Suprapubic skin (tissue), 4 donors: ENCODE results near the gene GLT8D2. TPM values are rescaled to one million over a fixed set of nuclear protein-coding genes. Genes with fewer than 3 reads are reported as not detected.
A peak's percentile ranks its signal among the peaks of the same experiment; 100 is the strongest.

Experiments
- DNase-seq, 2 donors: peaks; one replicate each; pipeline ENCODE4 v3.0.0-alpha.2; 2019; ENCODE audit warnings: low spot score in 2 of 2
- H3K27ac ChIP-seq: fragments of 200-600 bp; sonication (generic); one replicate; pipeline ENCODE4 v1.5.1; 2019
- H3K27me3 ChIP-seq: fragments of 200-600 bp; sonication (generic); one replicate; pipeline ENCODE4 v1.5.1; 2019
- H3K36me3 ChIP-seq: fragments of 200-600 bp; sonication (generic); one replicate; pipeline ENCODE4 v1.5.1; 2019
- H3K4me1 ChIP-seq: fragments of 200-600 bp; sonication (generic); one replicate; pipeline ENCODE4 v1.5.1; 2019
- H3K4me3 ChIP-seq: fragments of 200-600 bp; sonication (generic); one replicate; pipeline ENCODE4 v1.5.1; 2019; ENCODE audit warnings: mild to moderate bottlenecking
- H3K9me3 ChIP-seq: fragments of 200-600 bp; sonication (generic); one replicate; pipeline ENCODE4 v1.5.1; 2019
- CTCF ChIP-seq, 2 donors: fragments of 200-600 bp in 1 of 2; fragments of 450-650 bp in 1 of 2; sonication (generic) in 1 of 2; IDR thresholded peaks; one replicate each; pipeline ENCODE4 v1.5.1; 2016 to 2019; ENCODE audit warnings: antibody characterized with exemption in 2 of 2, mild to moderate bottlenecking in 1 of 2, moderate library complexity in 1 of 2
- EP300 ChIP-seq: sonication (generic); formaldehyde crosslinking; IDR thresholded peaks from one replicate; pipeline ENCODE4 v1.6.1; 2017; ENCODE audit warnings: antibody characterized with exemption
- POLR2A ChIP-seq, 2 donors: fragments of 450-650 bp; IDR thresholded peaks; one replicate each; pipeline ENCODE4 v1.6.1; 2017; ENCODE audit warnings: antibody characterized with exemption in 2 of 2, mild to moderate bottlenecking in 2 of 2, moderate library complexity in 2 of 2
- POLR2AphosphoS5 ChIP-seq, 3 donors: sonication (generic); formaldehyde crosslinking; IDR thresholded peaks; one replicate each; pipeline ENCODE4 v1.6.1; 2017; ENCODE audit warnings: antibody characterized with exemption in 3 of 3
- WGBS: methylation state at CpG from one replicate; pipeline ENCODE4 v1.1.5; 2018; 5-methylcytosine and 5-hydroxymethylcytosine counted together
- total RNA-seq, 4 donors: library from RNA; depleted of rRNA; stranded (reverse); fragments of >200 nt; gene quantifications; one replicate each; pipeline ENCODE4 v1.1.0, GENCODE V29; 2016

The GLT8D2 gene
- total RNA-seq, 4 donors from 2014 or later: 1.1 to 4.5 (median 2.0) TPM

DNA sequence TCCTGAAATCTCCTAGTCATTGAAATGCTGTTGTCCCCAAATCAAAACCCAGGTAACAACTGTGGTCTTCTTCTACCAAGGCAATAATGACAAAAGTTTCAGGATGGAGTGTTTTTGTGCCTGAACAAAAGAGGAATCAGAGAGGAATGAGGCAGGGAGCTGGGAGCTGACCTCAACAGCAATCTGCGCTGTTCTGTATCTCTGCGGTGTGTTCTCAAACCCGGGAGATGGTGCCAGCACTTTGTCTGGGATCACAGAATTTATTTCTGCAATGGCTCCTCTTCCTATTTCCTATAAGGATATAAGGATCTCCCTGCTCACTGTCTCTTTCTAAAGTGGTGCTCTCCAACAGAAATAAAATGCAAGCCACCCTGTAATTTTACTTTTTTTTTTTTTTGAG, 449 bp upstream of the GLT8D2 start:
- H3K4me1 ChIP-seq: peaks cover 16% of the 10 kb centered on the region
- 9% methylated on average over 3 of the region's 3 CpGs for WGBS
- DNase-seq: no peak
- H3K27me3 ChIP-seq: peaks cover 19% of the 10 kb centered on the region
- no peaks in the 10 kb centered on the region for H3K36me3 ChIP-seq
- H3K4me3 ChIP-seq: peak overlapping the region; percentile 49
- H3K27ac ChIP-seq: no peak overlapping the region
- no peak for TF ChIP-seq EP300
- TF ChIP-seq POLR2AphosphoS5 (IDR thresholded peaks at IDR 0.05): no peak
- no peak for TF ChIP-seq POLR2A (IDR thresholded peaks at IDR 0.05)
- no peaks in the 10 kb centered on the region for H3K9me3 ChIP-seq

DNA sequence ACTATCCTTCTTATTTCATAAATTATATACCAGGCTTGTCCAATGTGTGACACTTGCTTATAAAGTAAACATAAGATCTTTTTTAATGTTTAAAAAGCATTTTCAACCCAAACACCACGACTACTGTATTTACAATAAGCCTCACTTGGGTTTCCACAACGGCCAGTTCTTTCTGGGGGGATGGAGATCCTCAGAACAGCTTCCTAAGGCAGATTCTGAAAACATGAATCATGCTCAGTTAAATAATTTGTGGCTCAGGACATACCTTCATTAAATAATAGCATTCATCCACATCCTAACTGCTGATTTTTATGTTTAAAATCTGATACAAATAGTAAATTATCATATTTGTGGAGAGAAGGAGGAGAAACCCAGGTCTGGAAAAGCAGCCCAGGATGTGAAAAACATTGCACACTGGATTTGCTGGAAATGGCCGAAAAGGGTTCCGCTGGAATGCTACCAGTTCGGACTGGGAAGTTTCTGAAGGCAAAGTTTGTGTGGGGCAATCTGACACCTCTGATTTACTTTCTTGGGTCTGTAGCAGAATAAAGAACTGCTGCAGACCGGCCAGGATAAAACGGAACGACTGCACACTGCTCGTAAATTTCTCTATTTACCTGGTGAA, 597 bp downstream of the GLT8D2 start:
- TF ChIP-seq EP300 (no peak), POLR2A (IDR thresholded peaks at IDR 0.05) (no peak), POLR2AphosphoS5 (IDR thresholded peaks at IDR 0.05) (no peak), CTCF (IDR thresholded peaks at IDR 0.05) (no peak)
- DNase-seq: no peak
- Histone ChIP-seq H3K4me1 (peaks cover 16% of the 10 kb centered on the region), H3K36me3 (no peaks in the 10 kb centered on the region), H3K27ac (peak overlapping the region; percentile 52), H3K9me3 (no peaks in the 10 kb centered on the region), H3K27me3 (peaks cover 19% of the 10 kb centered on the region), H3K4me3 (peak overlapping the region; percentile 49)
- 24% methylated on average over 9 of the region's 9 CpGs for WGBS

DNA sequence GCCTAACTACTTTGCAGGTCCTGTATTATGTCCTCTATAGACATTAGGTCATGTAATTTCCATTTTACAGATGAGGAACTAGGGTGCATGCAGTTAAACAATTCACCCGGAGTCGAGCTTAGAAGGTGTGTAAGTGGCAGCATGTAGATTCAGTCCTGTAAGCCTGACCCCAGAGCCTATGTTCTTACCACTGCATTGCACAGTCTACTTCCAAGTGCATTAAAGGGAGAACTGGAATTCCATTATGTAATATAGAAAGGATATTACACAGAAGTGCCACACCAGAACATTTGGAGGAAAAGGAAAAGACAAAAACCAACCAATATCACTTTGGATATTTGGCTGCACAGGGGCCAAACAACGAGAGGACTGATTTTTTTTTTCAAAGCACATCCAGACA, 1.2 kb downstream of the GLT8D2 start:
- TF ChIP-seq EP300: no peak
- no peak for TF ChIP-seq POLR2AphosphoS5 (IDR thresholded peaks at IDR 0.05)
- no peak for TF ChIP-seq POLR2A (IDR thresholded peaks at IDR 0.05)
- TF ChIP-seq CTCF (IDR thresholded peaks at IDR 0.05): no peak
- H3K4me3 ChIP-seq: no peak overlapping the region
- H3K27me3 ChIP-seq: peaks cover 19% of the 10 kb centered on the region
- H3K9me3 ChIP-seq: no peaks in the 10 kb centered on the region
- no peak overlapping the region for H3K27ac ChIP-seq
- no peak for DNase-seq
- 70% methylated on average over 3 of the region's 3 CpGs for WGBS
- no peaks in the 10 kb centered on the region for H3K36me3 ChIP-seq
- H3K4me1 ChIP-seq: peaks cover 16% of the 10 kb centered on the region

- H3K27ac ChIP-seq: no peak overlapping the region
- 83% methylated on average over 5 of the region's 5 CpGs for WGBS
- peaks cover 16% of the 10 kb centered on the region for H3K4me1 ChIP-seq
- no peak for TF ChIP-seq EP300
- no peak for TF ChIP-seq POLR2A (IDR thresholded peaks at IDR 0.05)
- H3K27me3 ChIP-seq: peaks cover 19% of the 10 kb centered on the region
- H3K4me3 ChIP-seq: no peak overlapping the region
- no peak for DNase-seq
- no peaks in the 10 kb centered on the region for H3K9me3 ChIP-seq
- H3K36me3 ChIP-seq: no peaks in the 10 kb centered on the region
Measured at GRCh38 chr12:104048162-104048561, 1.8 kb downstream of the GLT8D2 start.

DNA sequence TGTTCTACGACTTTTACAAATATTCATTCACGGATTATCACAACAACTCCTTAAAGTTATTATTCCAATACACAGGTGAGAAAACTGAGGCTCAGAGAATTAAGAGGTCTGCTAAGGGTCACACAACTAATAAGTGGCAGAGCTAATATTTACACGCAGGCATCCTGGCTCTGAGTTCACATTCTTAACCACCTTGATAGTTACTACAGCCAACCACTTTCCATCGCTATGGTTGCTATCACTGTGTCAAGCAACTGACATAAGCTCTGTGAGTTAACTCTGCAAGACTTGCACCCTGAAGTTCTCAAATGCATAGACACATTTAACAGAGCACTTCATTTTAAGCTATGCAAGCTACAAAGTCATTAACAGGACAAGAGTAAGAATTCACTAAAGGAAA, 3.7 kb downstream of the GLT8D2 start:
- H3K4me3 ChIP-seq: no peak overlapping the region
- WGBS: 97% methylated on average over 4 of the region's 4 CpGs
- H3K27ac ChIP-seq: no peak overlapping the region
- no peaks in the 10 kb centered on the region for H3K9me3 ChIP-seq
- H3K36me3 ChIP-seq: no peaks in the 10 kb centered on the region
- H3K27me3 ChIP-seq: peaks cover 9% of the 10 kb centered on the region
- peaks cover 16% of the 10 kb centered on the region for H3K4me1 ChIP-seq
- no peak for DNase-seq
- no peak for TF ChIP-seq CTCF (IDR thresholded peaks at IDR 0.05)
- TF ChIP-seq EP300: no peak
- no peak for TF ChIP-seq POLR2AphosphoS5 (IDR thresholded peaks at IDR 0.05)

DNA sequence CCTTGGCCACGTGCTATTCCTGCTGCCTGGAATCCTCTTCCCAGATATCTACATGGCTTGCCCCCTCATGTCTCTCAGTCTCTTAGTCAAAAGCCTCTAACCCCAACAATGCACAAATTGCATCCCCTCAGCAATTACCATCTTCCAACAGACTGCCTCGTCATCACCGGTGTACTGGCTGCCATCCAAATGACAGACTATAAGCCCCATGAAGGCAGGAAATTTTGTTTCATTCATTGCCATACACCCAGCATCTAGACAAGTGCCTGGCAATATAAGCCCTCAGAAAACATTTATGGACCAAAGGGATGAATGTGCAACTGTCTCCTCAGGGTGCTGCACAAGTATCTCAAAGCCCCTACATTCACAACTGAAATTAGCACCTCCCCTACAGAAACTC, 5.8 kb downstream of the GLT8D2 start:
- Histone ChIP-seq H3K27me3 (no peaks in the 10 kb centered on the region), H3K36me3 (no peaks in the 10 kb centered on the region), H3K4me1 (no peaks in the 10 kb centered on the region), H3K4me3 (no peak overlapping the region), H3K27ac (no peak overlapping the region), H3K9me3 (no peaks in the 10 kb centered on the region)
- no peak for TF ChIP-seq POLR2AphosphoS5 (IDR thresholded peaks at IDR 0.05)
- TF ChIP-seq CTCF (IDR thresholded peaks at IDR 0.05): no peak
- TF ChIP-seq EP300: no peak
- TF ChIP-seq POLR2A (IDR thresholded peaks at IDR 0.05): no peak
- 92% methylated on average over 3 of the region's 3 CpGs for WGBS
- DNase-seq: no peak
